Gastrocnemius medialis (tissue), 4 donors: ENCODE measurements around the gene CAPSL.

Source experiments
- POLR2A ChIP-seq, 2 donors: fragments of 450-650 bp; IDR thresholded peaks; one replicate each; pipeline ENCODE4 v1.6.1; 2017; ENCODE audit warnings: antibody characterized with exemption in 2 of 2, mild to moderate bottlenecking in 2 of 2, moderate library complexity in 2 of 2
- TF ChIP-seq, protein P1 (sequence below), 5 experiments: fragments of 450-650 bp in 3 of 5; fragments of 200-600 bp in 2 of 5; sonication (generic) in 2 of 5; IDR thresholded peaks in 4 of 5; conservative IDR thresholded peaks in 1 of 5; 1 replicate in 4 of 5; 2 replicates in 1 of 5; pipeline ENCODE4 v1.5.1; 2016 to 2019; ENCODE audit warnings: antibody characterized with exemption in 5 of 5, mild to moderate bottlenecking in 3 of 5, moderate library complexity in 3 of 5

GRCh38 chr5:35886381-35886780 lies 52.0 kb downstream of the CAPSL start:
- TF ChIP-seq, protein P1, sequence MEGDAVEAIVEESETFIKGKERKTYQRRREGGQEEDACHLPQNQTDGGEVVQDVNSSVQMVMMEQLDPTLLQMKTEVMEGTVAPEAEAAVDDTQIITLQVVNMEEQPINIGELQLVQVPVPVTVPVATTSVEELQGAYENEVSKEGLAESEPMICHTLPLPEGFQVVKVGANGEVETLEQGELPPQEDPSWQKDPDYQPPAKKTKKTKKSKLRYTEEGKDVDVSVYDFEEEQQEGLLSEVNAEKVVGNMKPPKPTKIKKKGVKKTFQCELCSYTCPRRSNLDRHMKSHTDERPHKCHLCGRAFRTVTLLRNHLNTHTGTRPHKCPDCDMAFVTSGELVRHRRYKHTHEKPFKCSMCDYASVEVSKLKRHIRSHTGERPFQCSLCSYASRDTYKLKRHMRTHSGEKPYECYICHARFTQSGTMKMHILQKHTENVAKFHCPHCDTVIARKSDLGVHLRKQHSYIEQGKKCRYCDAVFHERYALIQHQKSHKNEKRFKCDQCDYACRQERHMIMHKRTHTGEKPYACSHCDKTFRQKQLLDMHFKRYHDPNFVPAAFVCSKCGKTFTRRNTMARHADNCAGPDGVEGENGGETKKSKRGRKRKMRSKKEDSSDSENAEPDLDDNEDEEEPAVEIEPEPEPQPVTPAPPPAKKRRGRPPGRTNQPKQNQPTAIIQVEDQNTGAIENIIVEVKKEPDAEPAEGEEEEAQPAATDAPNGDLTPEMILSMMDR (IDR thresholded peaks at IDR 0.05 in 4 of 5, conservative IDR thresholded peaks at IDR 0.05 in 1 of 5) = no peak
- no peak for TF ChIP-seq POLR2A (IDR thresholded peaks at IDR 0.05)
